HG03521 (cell line): Measurements from ENCODE around the gene GAR1.
"Not testable (repeated sequence)": the region's sequence is repeated elsewhere in the genome, so short reads cannot be mapped to it uniquely, and the experiment has no call there.

ENCODE experiments used
- ATAC-seq: cut with Tn5 transposase; IDR thresholded peaks from one replicate; pipeline ENCODE4 v1.9.1; 2021; ENCODE audit warnings: mild to moderate bottlenecking, moderate library complexity; ENCODE audit not compliant: unreplicated experiment

Gene GAR1

DNA sequence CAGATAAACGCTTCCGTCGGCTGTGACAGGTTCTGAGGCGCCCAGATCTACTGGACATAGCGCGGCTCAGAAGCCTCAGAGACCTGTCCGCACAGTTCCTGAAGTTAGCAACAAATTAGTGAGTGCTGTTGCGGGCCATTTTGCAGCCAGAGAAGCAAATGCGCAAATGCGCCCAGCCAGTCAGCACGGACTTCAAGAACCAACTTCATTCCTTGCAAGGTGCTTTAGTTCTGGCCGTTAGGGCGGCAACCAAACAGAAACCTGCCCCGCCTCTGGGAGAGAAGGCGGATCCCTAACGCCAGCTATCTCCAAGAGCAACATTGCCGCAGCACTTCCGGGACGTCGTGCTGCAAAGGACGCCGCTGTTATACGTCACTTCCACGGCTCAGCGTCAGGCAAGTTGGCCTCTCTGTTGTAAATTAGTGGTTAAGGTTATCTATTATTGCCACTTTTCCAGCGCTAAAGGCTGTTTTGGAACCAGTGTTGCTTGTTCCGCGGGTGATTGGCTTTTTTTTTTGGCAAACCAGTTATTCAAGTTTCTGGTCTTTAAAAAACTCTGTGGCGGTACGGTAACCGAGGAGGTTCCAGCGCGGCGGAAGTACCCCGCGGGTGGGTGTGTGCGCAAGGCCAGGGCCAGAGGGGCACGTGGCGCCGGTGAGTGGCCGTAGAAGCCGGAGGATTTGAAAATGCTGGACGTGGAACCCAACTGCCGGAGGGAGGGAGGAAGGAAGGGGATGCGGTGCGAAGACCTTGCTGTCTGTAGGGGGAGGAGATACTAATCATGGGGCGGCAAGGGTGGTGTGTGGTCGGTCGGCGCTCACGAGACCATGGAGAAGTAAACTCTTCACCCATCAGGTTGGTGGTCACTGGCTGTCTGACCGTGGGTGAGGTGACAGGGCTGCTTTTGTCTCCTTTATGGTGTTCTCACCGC lies at the start of gene GAR1:
Gene GAR1 (plus strand): TSS at position 612 of the 931 bp plus-strand sequence. CDS start 403 bp downstream, outside the sequence.
- peak; percentile 99 for ATAC-seq

DNA sequence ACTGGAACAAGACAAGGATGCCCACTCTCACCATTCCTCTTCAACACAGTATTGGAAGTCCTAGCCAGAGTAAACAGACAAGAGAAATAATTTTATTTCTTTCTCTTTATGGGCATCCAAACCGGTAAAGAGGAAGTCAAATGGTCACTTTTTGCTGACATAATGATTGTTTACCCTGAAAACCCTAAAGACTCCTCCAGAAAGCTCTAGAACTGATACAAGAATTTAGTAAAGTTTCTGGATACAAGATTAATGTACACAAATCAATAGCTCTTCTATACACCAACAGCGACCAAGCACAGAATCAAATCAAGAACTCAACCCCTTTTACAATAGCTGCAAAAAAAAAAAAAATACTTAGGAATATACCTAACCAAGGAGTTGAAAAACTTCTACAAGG lies 33.5 kb upstream of the GAR1 start:
- not testable (repeated sequence) for ATAC-seq

DNA sequence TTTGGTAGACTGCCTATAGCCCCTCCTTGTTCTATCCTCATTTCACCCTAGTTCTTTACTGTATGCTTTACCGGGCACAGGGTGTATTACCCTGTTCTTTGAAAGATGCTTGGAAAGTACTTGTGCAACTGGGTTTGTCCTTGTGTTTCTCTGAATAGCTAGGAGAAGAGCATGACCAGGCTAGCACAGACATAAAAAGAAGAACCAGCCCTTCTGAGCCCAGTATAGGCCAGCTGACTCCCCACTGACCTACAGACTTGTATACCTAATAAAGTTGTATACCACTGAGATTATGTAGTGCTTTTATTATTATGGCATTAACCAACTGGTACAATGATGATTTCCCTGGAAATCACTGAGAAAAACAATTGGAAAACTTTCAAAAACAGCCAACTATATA lies 28.7 kb upstream of the GAR1 start:
- ATAC-seq: no peak

DNA sequence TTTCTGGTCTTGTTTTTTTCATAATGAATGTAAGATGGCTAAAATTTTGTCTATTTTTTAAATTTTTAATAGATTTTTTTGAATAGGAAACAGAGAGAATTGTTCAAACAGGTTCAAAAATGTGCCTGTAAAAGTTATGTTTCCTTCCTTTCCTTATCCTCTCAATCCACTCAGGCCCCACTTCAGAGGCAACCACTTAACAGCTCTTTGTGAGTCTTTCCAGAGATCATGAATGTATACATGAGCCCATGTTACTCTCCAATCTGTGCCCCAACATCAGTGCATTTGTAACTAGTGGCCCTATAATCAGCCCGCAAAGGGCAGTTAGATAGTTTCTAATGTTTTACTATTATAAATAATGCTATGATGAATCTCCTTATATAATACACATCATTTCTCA lies 27.8 kb upstream of the GAR1 start:
- ATAC-seq: no peak

DNA sequence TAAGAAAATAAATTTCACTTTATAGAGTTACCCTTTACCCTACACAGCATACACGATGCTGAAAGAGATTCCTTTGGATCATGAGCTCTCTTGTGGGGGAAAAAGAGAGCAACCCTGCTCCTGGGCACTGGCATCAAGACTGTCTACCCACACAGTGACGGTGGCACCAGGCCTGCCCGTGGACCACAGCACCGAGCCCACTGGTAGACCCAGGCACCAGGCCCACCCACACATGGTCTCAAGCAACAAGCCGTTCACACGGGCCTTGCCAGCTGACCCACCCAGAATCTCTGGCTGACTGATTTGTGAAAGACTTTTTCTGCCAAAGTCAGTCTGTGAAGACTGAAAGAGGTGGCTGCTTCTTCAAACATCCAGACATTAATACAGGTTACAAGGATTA lies 20.5 kb upstream of the GAR1 start:
- no peak for ATAC-seq

DNA sequence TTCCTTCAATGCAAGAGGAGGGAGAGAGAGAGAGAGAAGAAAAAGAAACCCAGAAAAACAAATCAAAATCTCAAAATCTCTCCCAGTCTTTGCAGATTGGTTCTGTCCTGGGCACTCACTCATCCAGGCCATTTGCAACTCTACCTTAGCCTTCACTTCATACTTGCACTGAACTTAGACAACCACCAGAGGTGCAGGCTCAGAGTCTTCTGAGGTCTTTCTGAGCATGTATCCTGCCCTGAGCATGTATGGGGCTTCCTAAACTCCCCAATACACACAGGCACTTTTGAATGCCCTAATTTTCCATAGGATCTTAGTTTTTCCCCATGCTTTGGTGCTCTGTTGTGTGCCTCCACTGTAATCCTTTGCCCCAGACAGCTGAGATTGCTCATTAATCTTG lies 16.7 kb upstream of the GAR1 start:
- no peak for ATAC-seq

DNA sequence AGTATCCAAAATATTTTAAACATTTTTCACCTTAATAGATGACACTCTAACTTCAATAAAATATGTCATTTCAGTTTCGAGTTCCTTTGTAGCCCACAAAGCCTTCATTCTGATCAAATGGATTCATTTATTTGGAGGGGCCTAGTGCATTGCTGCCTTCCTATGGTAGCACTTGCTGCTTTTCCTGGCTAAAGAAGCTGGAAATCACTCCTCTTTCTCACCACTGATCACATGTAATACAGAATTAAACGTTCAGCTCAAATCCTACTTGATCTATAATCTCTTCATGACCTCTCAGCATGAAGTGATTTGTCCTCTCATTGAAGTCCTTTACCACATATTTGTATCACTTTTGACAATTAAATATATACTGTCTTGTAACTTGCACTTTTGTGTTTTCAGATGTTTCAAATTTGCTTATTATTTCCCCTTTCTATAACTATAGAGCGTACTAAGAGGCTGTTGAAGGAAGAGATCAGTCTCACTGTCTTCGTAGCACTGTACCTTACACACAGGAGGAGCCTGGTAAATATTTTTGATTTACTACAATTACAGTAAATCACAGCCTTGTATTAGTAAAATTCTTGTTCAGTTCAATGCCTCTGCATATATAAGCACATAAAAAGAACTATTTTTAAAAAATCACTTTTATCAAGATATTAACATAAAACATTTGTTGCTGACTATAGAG lies 14.3 kb upstream of the GAR1 start:
- no peak for ATAC-seq

DNA sequence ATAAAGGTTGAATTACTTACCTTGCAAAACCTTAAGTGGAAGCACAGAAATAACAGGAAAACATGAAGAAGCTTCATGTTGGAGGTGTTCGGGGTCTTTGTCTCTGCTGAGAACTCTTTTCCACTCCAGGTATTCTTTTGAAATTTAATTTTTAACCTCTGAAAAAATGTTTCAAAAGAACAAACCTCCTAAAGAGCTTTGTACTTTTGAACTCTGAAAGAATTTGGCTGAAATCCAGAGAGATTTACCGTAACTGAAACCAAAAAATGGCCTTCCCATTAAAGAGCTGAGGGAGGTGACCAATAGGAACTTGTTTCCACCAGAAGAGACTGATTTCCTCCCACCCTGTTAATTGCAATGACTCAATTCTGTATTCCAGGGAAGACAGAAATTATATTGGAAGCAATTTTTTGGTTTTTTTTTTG lies 13.7 kb upstream of the GAR1 start, which contains the start of gene CFI:
Gene CFI (minus strand): TSS at position 105 of the 425 bp plus-strand sequence. CDS start 28 bp downstream, at position 77.
- ATAC-seq: no peak

DNA sequence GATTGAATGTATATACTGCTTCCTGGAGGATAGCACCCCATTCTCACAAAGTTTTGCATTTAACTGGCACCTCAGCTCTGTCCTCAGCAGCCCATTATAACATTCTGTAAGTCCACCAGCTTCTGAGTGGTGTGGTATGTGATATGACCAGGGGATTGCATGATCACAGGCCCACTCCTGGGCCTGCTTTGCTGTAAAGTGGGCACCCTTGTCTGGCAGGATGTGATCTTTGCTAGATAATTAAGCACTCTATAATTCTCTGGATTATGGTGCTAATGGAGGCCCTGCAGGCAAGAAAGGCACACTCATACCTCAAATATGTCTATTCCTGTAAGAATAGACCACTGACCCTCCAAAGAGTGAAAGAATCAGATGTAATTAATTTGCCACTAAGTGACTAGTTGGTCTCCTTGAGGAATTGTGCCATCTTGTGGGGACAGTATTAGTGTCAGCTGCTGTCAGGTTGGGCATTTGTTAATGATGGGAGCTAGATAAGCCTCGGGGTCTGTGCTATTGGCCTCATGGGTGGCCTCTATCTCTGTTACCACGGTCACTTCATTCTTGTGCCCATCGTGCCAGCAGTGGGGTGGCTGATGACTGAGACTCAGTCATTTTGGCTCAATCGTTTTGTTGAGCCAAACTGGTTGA lies 11.5 kb upstream of the GAR1 start:
- ATAC-seq: peak; percentile 64

DNA sequence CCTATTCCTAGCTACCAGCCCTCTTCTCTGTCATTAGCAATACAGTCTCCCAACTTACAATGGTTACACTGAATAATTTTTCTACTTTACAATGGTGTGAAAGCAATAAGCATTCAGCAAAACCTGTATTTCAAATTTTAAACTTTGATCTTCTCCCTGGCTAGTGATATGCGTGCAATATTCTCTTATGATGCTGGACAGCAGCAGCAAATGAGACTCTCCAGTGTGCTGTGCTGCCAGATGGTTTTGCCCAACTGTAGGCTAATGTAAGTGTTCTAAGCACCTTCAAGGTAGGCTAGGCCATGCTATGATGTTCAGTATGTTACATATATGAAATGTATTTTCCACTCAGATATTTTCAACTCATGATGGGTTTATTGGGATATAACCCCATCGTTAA lies 5.9 kb upstream of the GAR1 start:
- ATAC-seq: no peak

DNA sequence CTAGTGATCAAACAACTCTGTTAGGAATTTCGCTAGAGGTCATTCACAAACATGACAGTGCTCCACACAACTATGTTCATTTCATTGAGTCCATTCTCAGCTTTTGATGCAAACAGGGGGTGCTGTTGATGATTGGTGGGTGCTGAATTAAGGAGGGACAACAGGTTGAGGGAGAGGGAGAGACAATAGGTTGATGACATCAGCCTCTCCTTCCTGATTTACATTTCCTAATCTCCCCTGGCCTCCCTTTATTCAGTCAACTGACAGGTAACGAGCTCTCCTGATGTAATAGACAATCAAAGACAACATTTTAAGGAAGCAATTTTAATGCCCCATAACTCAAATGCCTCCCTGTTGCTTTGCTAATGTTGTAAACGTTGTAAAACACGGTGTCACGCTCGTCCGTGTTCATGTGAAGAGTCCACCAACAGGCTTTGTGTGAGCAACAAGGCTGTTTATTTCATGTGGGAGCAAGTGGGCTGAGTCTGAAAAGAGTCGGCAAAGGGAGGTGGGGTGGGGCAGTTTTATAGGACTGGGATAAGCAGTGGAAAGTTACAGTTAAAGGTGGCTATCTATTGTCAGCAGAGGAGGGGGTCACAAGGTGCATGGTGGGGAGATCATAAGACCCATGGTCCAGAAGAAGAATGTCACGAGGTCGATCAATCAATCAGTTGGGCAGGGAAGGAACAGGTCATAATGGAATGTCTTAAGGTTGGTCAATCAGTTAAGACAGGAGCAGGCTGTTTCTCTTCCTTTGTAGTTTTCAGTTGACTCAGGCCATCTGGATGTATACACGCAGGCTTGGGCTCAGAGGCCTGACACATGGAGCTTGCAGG lies 4.8 kb upstream of the GAR1 start:
- no peak for ATAC-seq

DNA sequence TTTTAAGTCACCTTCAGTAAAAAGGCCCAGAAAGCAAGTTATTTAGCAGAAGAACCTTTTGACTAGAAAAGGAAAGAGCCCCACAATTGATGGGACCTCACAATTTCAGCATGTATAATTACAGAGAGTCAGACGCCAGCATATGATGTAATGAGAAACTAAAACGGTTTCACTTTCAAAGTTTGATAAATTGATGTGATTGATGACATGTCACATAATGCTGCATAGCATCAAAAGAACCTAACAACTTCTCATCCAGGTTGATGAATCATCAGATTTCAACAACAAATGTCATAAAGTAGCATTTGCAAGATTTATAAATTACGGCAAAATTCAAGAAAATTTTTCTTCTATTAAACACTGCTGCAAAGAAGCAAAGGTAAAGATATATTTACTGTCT lies 3.9 kb upstream of the GAR1 start:
- no peak for ATAC-seq

DNA sequence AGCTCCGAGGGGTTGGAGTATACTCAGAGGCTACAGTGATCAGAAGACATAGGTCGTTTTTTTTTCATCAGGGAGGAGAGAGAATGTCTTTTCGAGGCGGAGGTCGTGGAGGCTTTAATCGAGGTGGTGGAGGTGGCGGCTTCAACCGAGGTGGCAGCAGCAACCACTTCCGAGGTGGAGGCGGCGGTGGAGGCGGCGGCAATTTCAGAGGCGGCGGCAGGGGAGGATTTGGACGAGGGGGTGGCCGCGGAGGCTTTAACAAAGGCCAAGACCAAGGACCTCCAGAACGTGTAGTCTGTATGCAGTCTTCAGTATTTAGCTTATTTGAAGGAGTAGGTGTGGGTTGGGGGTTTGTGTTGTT lies 500 bp downstream of the GAR1 start:
- no peak for ATAC-seq

DNA sequence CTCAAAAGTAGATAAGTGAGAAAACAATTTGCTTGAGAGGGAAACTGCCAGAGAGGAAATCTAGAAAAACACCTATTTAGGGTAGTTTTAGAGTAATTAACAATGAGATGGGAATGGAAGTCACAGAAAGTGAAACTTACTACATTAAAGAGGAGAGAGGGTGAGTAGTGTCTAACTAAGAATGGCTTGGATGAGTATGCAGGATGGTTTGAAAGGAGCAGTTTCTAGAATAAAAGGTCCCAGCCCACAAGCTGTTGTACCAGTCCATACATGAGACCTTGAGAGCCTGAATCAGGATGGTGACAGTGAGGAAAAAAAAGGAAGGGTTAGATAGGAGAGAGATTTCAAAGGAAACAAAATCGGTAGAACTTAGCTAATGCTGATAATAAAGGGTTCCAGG lies 1.3 kb downstream of the GAR1 start:
- no peak for ATAC-seq

DNA sequence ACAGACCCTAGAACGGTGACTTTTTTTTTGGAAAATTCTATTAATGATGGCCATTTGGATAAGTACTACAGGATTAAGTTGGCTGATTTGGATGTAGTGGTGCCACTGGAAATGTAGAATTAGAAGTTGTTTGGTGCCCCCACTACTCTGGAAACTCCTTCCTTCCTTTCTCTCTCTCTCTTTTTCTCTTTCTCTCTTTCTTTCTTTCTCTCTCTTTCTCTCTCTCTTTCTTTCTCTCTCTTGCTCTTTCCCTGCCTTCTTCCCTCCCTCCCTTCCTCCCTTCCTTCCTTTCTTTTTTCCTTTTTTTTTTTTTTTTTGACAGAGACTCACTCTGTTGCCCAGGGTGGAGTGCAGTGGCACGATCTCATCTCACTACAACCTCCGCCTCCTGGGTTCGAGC lies 2.7 kb downstream of the GAR1 start:
- ATAC-seq: no peak

DNA sequence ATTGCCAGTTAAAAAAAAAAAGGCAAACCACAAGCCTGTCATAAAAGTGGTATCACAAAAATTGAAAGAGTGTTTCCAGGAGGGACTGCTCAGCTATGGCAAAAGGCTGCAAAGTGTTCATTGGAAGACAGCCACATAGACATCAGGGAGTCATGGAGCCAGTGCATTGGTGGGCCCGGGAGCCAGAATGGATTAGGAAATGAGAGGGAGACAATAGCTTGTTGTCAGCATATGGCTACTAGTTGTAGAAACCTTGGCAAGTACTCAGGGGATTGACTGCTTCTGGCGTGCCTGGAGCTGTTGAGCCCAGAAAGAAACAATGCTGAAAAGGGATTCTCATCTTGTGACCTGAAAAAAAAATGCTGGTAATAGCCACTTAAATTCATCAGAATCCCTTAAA lies 5.0 kb downstream of the GAR1 start:
- ATAC-seq: no peak

DNA sequence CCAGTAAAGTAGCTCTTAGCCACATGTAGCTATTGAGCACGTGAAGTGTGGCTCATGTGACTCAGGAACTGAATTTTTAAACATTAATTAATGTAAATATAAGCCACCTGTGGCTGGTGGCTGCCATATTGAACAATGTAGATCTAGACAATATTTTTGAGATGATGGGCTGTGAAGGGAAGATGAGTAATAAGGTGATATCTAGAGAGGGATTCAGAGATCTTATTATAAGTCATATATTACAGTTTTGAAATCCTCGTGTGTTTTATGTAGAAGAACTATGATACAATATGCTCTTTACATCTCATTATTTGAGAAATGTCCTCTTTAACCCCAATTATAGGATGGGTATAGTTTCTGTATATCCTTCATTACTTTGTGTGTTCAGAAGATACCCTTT lies 5.6 kb downstream of the GAR1 start:
- ATAC-seq: no peak

DNA sequence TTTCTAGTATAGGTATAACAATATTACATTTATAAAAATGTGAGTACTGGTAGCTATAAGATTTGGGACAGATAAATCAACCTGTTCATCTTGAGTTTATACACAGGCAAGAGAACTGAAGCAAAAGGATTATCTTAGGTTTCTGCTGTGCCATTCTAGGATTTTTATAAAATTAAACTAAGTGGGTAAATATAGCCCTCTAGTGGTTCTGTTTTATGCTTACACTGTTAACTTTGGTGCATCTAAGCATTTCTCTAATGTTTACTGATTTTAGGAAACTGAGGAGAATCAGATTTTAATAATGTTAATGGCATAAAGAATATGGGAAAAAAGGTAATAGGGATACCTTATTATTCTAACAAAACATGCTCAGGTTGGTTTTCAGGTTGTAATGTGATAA lies 11.2 kb downstream of the GAR1 start:
- ATAC-seq: no peak

DNA sequence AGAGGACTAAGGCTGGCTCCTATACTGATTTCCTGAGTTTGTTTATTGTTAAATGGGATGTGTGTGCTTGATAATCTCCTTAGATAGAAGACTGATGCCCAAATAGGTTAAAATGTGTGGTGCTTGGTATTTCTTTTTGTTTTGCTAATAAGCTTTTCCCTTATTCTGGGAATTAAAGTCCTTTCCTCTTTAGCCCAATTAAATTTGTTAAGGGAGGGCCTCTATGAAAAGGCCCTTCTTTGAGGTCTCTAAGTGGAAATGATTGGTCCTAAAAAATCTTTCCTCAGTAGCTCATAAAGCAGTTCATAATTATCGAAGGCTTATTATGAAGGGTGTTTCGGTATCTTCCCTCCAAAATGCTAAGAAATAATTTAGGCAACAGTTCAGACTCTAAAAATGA lies 12.1 kb downstream of the GAR1 start, which contains the start of gene RRH:
Gene RRH (plus strand): TSS at position 301 of the 400 bp plus-strand sequence. CDS start 56 bp downstream, at position 357.
- ATAC-seq: no peak

DNA sequence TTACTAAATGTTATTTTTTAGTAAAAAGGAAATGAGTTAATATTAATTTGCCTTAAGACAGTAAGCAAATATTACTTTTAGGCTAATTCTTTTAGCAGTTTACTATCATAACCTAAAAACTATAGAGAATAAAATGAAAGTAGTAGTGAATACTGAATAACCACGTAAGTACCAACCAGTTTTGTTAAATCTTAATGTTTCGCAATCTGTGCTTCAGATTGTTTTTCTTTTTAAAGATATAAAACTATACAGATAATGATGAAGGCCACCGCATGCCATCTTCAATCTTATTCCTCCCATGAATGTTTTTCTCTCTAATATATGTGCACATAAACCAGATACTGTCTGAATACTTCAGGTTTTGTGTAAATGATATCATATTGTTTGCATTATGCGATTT lies 18.2 kb downstream of the GAR1 start:
- no peak for ATAC-seq

DNA sequence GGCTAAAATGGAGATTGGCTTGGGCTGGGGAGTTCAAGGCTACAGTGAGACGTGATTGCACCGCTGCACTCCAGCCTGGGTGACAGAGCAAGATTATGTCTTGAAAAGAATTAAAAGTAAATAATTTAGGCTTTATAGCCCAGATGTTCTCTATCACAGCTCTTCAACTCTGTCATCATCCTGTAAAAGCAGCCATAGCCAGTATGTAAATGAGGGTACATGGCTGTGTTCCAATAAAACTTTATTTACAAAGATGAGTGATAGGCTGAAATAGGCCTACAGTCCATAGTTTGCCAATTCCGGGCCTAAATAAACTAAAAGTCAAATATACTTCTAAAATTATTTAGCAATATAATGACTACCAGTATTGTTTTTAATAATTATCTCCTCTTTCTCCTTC lies 21.4 kb downstream of the GAR1 start:
- ATAC-seq: no peak
